GM19395 (cell line): Measurements from ENCODE around the gene PACSIN1.

Experiments
- ATAC-seq: cut with Tn5 transposase; IDR thresholded peaks from one replicate; pipeline ENCODE4 v1.9.1; 2021; ENCODE audit warnings: mild to moderate bottlenecking, moderate library complexity; ENCODE audit not compliant: unreplicated experiment

PACSIN1 gene

GRCh38 chr6:34560366-34561226, 94.7 kb downstream of the PACSIN1 start:
- no peak for ATAC-seq

DNA sequence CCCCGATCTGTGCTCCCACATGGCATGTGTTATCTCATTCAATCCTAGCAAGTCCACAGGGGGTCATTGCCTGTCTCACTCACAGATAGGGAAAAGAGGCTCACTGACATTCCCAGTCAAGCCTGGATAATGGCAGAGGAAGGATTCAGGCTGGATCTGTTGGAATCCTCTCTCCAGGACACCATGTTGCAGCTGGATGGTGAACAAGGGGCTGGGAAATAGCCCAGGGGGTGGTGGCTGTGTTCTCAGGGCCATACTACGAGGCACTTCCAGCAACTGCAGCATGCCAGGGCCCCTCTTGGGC, 95.3 kb downstream of the PACSIN1 start:
- ATAC-seq, result no peak

GRCh38 chr6:34562350-34562749, 96.5 kb downstream of the PACSIN1 start:
- ATAC-seq, result no peak

- no peak for ATAC-seq
Observed at GRCh38 chr6:34562861-34563512, 97.1 kb downstream of the PACSIN1 start.

DNA sequence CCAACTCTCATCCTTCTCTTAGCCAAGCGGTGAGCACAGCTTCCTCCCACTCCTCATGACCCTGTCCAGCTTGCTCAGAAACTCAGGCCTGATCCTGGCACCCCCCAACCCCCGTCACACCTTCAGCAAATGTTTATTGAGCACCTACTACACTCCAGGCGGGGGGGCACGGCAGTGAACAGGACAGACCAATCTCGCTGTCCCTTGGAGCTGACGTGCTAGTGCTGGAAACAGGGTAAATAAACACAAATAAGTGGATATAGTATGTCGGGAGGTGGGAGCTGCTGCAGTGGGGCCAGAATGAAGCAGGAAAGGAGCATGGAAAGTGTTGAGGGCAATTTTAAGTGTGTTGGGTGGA, 97.6 kb downstream of the PACSIN1 start:
- no peak for ATAC-seq

- no peak for ATAC-seq
Observed at GRCh38 chr6:34564181-34564580, 98.3 kb downstream of the PACSIN1 start.

DNA sequence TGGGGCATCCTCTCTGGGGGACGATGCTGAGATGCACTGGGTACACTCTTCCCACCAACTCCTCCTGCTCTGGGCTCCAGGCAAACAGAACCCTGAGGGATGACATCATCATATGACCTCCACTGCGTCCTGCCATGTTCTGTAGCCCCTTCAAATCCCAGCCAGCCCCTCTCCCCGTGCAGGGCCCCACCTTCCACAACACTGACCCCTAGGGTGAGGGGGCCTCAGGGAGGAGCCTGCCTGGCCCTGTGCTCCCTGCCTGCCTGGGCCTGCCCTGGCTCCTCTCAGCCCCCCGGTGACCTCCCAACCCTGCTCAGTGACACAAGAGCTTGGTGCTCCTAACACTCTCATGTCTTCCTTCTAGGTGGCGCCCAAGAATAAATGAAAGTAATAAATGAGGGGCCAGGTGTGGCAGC, 99.9 kb downstream of the PACSIN1 start:
- no peak for ATAC-seq

- no peak for ATAC-seq
Observed at GRCh38 chr6:34566830-34567546, 101.1 kb downstream of the PACSIN1 start.

GRCh38 chr6:34568341-34569201, 102.7 kb downstream of the PACSIN1 start:
- ATAC-seq, result no peak

DNA sequence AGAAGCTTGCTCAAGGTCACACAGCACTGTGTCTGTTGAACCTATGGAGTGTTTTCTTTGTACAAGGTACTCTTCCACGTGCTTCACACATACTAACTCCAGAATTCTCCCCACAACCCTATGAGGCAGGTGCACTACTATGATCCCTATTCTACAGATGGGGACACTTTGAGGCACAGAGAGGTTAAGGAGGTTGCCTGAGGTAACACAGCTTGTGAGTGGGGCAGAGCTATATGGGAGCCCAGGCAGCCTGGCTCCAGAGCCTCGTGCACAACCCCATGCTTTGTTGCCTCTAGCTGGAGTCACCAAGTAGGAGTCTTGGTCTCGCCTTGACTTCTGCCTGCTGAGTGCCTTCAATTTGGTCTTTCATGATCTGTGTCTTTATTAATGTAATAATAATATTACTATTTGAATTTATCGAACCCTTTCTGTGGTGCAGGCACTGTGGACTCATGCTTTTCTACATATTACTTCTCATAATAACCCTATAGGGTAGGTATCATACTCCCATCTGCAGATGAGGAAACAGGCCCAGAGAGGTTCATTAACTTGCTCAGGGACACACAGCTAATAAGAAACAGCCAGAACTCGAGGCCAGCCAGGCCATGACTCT, 103.6 kb downstream of the PACSIN1 start:
- ATAC-seq, result no peak

DNA sequence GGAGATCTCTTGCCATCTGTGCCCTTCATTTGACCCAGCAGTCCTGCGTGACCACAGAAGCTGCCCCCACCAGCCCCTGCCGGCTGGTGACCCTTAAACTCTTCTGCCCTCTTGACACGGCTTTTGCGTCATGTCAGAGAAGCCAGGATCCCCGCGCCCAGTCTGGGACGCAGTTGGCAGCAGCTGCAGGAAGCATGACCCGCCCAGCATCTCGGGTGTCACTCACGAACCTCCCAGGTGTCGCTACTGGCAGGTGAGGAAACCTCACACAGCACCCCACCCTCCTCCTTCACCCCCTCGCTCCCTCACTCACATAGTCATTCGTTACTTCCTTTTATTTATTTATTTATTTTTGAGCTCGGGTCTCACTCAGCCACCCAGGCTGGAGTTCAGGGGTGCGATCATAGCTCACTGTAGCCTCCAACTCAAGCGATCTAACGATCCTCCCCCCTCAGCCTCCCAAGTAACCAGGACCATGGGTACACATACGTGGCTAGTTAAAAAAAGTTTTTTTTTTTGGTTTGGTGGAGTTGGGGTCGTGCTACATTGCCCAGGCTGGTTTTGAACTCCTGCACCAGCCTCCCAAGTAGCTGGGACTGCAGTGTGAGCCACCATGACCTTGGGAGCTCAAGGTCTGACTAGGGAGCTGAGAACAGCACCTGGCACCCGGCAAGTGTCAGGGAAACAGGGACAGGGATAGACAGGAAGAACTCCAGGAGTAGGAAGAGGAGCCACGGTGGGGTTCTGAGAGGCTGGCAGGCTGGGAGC, 104.4 kb downstream of the PACSIN1 start:
- ATAC-seq, result no peak

GRCh38 chr6:34571388-34571787, 105.5 kb downstream of the PACSIN1 start:
- no peak for ATAC-seq

GRCh38 chr6:34572021-34572420, 106.1 kb downstream of the PACSIN1 start:
- no peak for ATAC-seq

GRCh38 chr6:34572585-34572984, 106.7 kb downstream of the PACSIN1 start:
- no peak for ATAC-seq

GRCh38 chr6:34573567-34574183, 107.8 kb downstream of the PACSIN1 start:
- ATAC-seq, result no peak

DNA sequence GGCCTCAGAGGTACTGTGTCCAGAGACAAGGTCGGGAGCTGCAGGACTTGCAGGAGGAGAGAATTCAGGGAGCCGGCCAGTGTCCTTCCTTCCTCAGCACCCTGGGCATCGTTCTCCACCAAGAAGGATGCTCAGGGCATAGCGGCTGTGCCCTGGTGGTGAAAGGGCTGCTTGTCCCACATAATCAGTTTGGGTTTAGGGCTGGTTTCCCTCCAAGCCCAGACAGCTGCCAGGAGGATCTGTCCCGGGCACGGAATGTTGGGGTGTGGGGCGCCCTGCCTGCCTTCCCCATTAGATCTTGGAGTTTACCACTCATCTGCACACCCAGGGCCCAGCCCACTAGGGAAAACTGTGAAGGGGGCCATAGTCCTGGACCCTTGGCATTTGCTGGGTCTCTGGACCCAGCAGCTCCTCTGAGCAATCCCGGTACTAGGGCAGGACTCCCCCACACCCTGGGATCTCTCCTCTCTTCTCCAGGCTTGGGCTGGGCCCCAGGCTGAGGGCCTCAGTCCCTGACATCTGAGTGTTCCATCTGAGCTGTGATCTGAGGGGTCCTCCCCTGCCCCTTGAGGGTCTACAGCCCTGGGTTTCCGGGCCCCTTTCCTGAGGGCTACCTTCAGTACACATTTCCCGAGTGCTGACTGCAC, 108.9 kb downstream of the PACSIN1 start:
- ATAC-seq, result no peak

DNA sequence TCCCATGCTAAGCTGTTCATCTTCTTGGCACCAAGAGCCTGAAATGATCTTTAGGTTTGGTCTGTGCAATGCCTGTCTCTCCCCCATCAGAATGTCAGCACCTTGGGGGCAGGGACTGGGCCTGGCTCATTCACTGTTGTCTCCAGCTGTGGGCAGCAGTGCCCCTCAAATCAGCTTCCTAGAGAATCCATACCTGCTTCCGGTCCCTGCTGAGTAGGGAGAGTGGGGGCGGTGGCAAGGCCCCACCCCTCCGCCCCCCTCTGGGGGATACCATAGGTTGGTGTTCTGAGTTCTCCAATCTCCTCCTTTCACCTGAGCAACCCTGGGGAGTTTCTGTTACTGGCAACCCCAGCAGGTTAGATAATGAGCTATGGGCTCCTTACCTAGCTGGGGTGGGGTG, 109.5 kb downstream of the PACSIN1 start:
- ATAC-seq, result no peak

DNA sequence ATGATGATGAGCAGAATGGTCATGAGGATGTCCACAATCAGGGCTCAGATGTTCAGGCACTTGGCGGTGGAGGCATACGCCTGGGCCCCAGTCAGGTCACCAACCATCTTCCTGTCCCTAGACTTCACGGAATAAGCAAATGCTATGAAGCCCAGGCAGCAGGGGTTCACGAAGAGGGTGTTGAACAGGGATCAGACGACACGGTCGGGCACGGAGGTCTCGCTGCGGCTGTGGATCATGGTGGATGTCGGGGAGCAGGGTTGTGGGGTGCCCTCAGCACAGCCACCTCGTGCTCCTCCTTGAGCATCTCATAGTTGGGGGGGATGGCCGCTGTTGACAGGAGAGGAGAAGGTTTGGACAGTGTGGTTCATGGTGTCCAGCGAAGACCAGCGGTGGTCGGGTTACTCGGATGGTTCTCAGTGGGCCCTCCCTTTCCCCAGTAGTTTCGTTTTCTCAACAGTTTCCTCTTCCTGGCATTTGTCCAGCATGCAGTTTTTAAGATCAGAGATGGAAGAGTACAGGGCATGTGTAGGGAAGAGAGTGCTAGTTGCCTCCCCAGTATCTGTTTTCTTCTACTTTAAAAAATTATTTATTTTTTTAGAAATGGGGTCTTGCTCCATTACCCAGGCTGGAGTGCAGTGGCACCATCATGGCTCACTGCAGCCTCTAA, 110.5 kb downstream of the PACSIN1 start:
- ATAC-seq, result no peak
